ENCODE measurements around the gene APOB.

Gene APOB

DNA sequence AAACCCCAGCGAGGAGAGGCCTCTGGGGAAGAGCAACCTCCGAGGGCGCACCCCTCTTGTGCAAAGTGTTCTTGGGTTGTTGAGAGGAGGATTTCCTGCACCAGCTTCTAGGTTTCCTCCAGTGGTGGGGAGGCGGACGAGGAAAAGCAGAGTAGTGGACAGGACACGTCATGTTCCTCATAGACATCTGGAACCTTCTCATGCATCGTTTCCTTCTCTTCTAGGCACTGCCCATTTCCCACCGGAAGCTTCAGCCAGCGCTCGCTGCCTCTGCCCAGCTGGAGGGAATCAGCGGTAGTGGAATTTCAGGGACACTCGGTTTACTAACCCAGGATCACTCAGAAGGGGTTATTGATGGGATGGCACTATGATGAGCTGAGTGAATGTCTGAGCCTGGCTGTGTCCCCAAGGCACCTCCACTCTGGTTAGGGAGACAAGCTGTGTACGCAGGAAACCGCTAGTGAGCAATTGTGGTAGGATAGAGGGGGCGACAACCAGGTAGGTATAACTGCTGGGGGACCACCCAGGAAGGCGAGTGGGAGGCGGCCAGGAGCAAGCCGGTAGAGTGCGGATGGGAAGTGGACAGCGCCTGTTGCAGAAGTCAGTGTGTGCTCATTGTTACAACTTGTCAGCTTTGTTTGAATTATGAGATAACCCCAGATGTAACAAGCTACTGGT is 960 bp upstream of the APOB start:
- no peak for TF ChIP-seq POLR2AphosphoS5 (IDR thresholded peaks at IDR 0.05; ENCODE audit: low read depth)
- TF ChIP-seq SPI1 (IDR thresholded peaks at IDR 0.05; ENCODE audit: borderline replicate concordance, low read depth), result no peak
- no peak for TF ChIP-seq GABPA (IDR thresholded peaks at IDR 0.05; ENCODE audit: low read depth)
- TF ChIP-seq, protein P1, sequence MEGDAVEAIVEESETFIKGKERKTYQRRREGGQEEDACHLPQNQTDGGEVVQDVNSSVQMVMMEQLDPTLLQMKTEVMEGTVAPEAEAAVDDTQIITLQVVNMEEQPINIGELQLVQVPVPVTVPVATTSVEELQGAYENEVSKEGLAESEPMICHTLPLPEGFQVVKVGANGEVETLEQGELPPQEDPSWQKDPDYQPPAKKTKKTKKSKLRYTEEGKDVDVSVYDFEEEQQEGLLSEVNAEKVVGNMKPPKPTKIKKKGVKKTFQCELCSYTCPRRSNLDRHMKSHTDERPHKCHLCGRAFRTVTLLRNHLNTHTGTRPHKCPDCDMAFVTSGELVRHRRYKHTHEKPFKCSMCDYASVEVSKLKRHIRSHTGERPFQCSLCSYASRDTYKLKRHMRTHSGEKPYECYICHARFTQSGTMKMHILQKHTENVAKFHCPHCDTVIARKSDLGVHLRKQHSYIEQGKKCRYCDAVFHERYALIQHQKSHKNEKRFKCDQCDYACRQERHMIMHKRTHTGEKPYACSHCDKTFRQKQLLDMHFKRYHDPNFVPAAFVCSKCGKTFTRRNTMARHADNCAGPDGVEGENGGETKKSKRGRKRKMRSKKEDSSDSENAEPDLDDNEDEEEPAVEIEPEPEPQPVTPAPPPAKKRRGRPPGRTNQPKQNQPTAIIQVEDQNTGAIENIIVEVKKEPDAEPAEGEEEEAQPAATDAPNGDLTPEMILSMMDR (IDR thresholded peaks at IDR 0.05; ENCODE audit: insufficient read depth, low read length), result no peak
- TF ChIP-seq, protein P2, sequence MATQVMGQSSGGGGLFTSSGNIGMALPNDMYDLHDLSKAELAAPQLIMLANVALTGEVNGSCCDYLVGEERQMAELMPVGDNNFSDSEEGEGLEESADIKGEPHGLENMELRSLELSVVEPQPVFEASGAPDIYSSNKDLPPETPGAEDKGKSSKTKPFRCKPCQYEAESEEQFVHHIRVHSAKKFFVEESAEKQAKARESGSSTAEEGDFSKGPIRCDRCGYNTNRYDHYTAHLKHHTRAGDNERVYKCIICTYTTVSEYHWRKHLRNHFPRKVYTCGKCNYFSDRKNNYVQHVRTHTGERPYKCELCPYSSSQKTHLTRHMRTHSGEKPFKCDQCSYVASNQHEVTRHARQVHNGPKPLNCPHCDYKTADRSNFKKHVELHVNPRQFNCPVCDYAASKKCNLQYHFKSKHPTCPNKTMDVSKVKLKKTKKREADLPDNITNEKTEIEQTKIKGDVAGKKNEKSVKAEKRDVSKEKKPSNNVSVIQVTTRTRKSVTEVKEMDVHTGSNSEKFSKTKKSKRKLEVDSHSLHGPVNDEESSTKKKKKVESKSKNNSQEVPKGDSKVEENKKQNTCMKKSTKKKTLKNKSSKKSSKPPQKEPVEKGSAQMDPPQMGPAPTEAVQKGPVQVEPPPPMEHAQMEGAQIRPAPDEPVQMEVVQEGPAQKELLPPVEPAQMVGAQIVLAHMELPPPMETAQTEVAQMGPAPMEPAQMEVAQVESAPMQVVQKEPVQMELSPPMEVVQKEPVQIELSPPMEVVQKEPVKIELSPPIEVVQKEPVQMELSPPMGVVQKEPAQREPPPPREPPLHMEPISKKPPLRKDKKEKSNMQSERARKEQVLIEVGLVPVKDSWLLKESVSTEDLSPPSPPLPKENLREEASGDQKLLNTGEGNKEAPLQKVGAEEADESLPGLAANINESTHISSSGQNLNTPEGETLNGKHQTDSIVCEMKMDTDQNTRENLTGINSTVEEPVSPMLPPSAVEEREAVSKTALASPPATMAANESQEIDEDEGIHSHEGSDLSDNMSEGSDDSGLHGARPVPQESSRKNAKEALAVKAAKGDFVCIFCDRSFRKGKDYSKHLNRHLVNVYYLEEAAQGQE (IDR thresholded peaks at IDR 0.05; ENCODE audit: insufficient replicate concordance, low read depth), result no peak
- no peak overlapping the region for H3K27ac ChIP-seq (replicated peaks)
- no peak overlapping the region for H3K4me3 ChIP-seq (replicated peaks; ENCODE audit: insufficient read depth, low read length)
- no peaks in the 10 kb centered on the region for H3K27me3 ChIP-seq (ENCODE audit: insufficient read depth, poor library complexity, severe bottlenecking)
- DNase-seq (ENCODE audit: low read depth in 1 of 2, low spot score in 1 of 2), result no peak

DNA sequence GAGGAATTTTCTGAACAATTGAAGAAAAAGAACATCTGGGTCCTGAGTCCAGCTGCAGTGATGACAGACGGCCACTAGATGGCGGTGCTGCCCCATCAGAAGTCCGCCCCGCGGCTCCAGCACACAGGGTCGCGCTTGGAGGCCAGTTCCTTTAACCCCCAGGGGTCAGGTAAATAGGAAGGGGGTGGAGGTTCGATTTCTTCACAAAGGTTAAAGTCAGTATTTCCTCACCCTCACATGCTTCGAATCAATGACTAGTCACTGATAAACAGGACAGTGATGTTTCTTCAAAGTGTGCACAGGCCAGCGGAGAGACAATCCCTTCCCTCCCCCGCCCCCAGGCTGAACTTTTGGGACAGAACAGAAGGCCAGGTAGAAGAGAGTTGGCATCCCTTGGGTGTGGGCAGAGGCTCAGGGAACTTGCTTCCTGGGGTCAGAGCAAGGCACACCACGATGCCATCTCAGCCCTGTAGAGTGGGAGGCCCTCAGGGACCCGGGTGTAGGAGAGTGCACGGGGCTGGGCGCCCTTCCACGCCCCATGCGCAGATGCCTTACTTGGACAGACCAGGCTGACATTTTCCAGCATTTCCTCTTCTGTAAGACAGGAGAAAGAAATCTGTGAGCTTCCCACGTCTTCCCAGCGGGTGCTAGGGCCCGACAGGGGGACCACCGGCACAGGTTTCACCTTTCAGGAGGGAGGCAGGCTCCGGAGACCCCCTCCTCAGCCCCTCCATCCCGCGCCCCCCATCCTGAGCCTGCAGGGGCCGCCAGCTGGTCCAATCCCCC is 722 bp downstream of the APOB start:
- TF ChIP-seq SPI1 (IDR thresholded peaks at IDR 0.05; ENCODE audit: borderline replicate concordance, low read depth) (no peak), POLR2AphosphoS5 (IDR thresholded peaks at IDR 0.05; ENCODE audit: low read depth) (no peak), GABPA (IDR thresholded peaks at IDR 0.05; ENCODE audit: low read depth) (no peak)
- TF ChIP-seq, protein P2 (IDR thresholded peaks at IDR 0.05; ENCODE audit: insufficient replicate concordance, low read depth), result no peak
- TF ChIP-seq, protein P1 (IDR thresholded peaks at IDR 0.05; ENCODE audit: insufficient read depth, low read length), result peak; percentile 79
- no peak overlapping the region for H3K27ac ChIP-seq (replicated peaks)
- peak; percentile 7 to 24 for DNase-seq (ENCODE audit: low read depth in 1 of 2, low spot score in 1 of 2)

DNA sequence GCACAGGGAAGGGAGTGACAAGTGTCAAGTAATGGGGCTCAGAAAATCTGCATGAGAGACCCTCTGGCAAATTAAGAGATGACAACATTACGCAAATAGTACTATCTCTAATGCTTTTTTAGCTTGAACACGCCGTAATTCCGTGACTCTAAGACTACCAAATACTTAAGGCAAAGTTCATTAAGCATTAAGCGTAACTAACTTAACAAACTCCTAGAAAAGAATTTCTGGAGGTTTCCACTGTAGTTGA is 1.2 kb downstream of the APOB start:
- TF ChIP-seq GABPA (IDR thresholded peaks at IDR 0.05; ENCODE audit: low read depth) (no peak), SPI1 (IDR thresholded peaks at IDR 0.05; ENCODE audit: borderline replicate concordance, low read depth) (no peak), POLR2AphosphoS5 (IDR thresholded peaks at IDR 0.05; ENCODE audit: low read depth) (no peak)
- TF ChIP-seq, protein P2 (IDR thresholded peaks at IDR 0.05; ENCODE audit: insufficient replicate concordance, low read depth), result no peak
- TF ChIP-seq, protein P1 (IDR thresholded peaks at IDR 0.05; ENCODE audit: insufficient read depth, low read length), result no peak
- no peaks in the 10 kb centered on the region for H3K27me3 ChIP-seq (ENCODE audit: insufficient read depth, poor library complexity, severe bottlenecking)
- DNase-seq (ENCODE audit: low read depth in 1 of 2, low spot score in 1 of 2), result no peak
- no peak overlapping the region for H3K4me3 ChIP-seq (replicated peaks; ENCODE audit: insufficient read depth, low read length)
- no peak overlapping the region for H3K27ac ChIP-seq (replicated peaks)

More for the DNA sequence above, 722 bp downstream of the APOB start:
- no peaks in the 10 kb centered on the region for H3K27me3 ChIP-seq (ENCODE audit: insufficient read depth, poor library complexity, severe bottlenecking)
- no peak overlapping the region for H3K4me3 ChIP-seq (replicated peaks; ENCODE audit: insufficient read depth, low read length)

Measured in HL-60 (cell line).